ENCODE data around the gene CRYGS.
"Not testable (repeated sequence)": the region's sequence is repeated elsewhere in the genome, so short reads cannot be mapped to it uniquely, and the experiment has no call there.

CRYGS gene

GRCh38 chr3:186552408-186553031 lies 8.3 kb upstream of the CRYGS start:
- DNase-seq (ENCODE audit: low spot score) = no peak

DNA sequence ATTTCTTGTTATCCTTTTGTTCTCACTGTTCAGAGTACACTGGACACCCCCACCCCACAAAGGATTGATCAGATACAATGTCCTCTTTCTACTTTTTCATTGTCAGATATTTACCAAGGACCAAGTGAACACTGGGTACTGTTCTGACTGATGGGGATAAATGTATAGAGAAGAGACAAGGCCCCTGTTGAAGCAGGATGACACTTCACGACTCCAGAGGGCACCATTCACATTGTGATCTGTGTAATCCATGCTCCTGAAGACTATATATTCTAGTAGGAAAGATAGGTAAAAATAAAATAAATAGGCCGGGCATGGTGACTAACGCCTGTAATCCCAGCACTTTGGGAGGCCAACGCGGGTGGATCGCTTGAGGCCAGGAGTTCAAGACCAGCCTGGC lies 7.2 kb upstream of the CRYGS start:
- DNase-seq (ENCODE audit: low spot score) = no peak

GRCh38 chr3:186549497-186549896 lies 5.3 kb upstream of the CRYGS start:
- no peak for DNase-seq (ENCODE audit: low spot score)

- DNase-seq (ENCODE audit: low spot score) = no peak
Measured at GRCh38 chr3:186540835-186541226, 3.3 kb downstream of the CRYGS start.

GRCh38 chr3:186540221-186540834 lies 3.9 kb downstream of the CRYGS start:
- peak; percentile 89 for DNase-seq (ENCODE audit: low spot score)

DNA sequence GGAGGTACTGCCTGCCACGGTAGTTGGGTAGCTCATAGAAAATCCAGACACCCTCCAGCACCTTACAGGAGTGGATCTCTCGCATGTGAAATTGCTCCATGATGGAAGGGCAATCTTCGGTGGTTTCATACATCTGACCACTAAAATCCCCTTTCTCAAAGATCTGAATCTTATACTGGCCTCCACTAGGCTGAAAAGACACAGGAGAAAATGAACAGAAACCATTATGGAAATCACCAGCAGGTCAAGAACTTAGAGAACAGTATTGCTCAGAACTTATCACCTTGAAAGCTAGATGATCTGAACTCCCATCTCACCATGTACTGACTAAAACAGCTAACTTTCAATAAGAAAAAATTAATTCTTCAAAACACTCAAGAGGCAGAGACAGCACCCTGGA lies 5.4 kb downstream of the CRYGS start:
- no peak for DNase-seq (ENCODE audit: low spot score)

GRCh38 chr3:186536883-186537844 lies 7.0 kb downstream of the CRYGS start:
- DNase-seq (ENCODE audit: low spot score) = no peak

DNA sequence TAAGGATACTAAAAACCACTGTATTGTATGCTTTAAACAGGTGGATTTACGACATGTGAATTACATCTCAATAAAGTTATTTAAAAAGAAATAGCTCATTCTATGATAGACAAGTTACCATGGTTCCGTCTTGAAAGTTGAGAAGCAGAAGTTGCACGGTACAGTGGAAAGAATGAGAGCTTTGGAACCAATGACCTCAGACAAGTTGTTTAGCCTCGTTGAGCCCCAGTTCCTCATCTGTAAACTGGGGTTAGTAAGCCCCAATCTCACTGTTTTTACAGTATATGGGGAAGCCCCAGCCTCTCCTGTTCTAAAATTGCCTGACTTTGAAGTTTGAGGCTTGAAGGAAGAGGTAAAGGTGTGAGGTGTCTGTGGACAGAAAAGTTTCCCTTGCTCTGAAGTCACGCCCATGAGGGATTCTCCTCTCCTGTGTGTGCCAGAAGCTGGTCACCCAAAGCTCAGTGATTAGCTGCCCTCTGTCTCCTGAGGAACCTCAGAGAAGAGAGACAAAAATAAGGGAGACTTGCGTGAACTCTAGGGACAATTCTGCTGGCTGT lies 10.0 kb downstream of the CRYGS start:
- no peak for DNase-seq (ENCODE audit: low spot score)

- no peak for DNase-seq (ENCODE audit: low spot score)
Measured at GRCh38 chr3:186532598-186533072, 11.5 kb downstream of the CRYGS start.

DNA sequence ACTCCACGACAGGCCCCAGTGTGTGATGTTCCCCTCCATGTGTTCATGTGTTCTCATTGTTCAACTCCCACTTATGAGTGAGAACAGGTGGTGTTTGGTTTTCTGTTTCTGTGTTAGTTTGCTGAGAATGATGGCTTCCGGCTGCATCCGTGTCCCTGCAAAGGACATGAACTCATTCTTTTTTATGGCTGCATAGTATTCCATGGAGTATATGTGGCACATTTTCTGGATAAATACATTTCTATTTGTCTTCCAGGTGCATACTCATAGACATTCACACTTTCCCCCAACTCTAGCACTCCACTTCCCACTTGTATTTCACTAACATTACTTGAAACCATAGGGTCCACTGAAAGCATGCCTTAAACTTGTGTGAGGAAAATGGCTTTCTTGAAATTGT lies 12.5 kb downstream of the CRYGS start:
- not testable (repeated sequence) for DNase-seq (ENCODE audit: low spot score)

DNA sequence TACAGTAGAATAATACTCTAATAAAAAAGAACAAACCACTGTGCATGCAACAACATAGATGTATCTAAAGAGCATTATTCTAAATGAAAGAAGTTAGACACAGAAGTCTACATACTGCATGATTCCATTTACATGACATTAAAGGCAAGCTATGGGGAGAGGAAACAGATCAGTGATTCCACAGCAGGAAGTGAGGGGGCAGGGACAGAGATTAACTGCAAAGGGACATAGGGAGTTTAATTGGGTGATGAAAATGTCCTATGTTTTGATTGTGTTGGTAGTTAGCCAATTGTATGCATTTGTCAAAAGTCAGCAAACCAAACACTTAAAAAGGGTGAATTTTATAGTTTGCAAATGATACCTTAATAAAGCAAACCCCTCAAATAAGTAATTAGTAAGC lies 13.8 kb downstream of the CRYGS start:
- DNase-seq (ENCODE audit: low spot score) = no peak

DNA sequence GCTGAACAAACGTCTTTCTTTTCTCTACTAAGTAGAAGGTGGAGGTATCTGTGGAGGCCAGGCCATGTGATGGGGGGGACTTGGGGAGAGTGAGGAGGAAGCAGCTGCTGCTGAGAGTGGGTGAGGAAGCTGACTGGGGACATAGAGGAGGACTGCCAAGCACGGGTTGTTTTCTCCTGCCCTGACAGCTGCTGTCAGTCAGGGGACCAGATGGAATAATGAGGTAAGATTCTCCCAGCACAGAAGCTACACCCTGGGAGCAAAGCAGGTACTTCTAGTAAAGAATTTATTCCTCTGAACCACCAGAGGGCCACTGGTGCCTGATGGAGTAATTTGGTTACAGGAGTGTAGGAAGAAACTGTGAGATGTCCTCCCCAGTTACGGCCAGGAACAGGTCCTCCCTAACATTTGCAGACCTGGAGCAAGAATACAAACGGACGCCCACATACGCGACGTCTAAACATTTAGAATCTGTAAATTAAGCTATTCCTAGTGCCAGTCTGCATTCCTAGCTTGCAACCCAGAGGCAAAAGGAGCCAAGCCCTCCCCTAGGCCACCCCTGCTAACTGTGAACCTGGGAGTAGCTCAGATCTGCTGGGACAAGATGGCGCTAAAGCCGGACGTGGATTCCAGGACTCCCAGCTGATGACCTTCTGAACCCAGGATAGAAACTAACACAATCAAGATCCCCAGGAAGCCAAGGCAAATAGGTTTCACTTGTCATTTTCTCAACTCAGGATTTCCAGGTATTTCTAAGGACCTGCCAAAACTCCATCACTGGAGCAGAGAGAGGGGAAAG lies 14.8 kb downstream of the CRYGS start:
- DNase-seq (ENCODE audit: low spot score) = no peak

- no peak for DNase-seq (ENCODE audit: low spot score)
Measured at GRCh38 chr3:186526256-186526606, 17.9 kb downstream of the CRYGS start.

GRCh38 chr3:186525369-186526255 lies 18.6 kb downstream of the CRYGS start:
- DNase-seq (ENCODE audit: low spot score) = no peak

DNA sequence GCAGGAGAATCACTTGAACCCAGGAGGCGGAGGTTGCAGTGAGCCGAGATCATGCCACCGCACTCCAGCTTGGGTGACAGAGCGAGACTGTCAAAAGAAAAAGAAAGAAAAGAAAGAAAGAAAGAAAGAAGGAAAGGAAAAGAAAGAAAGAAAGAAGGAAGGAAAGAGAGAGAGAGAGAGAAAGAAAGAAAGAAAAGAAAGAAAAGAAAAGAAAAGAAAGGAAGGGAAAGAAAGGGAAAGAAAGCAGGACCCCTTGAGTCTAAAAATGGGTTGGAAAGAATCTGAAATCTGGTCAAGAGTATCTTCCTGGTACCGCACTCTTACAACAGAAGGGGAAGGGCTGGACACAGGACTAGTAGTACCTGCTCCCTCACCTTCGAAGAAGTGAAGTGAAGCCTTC lies 19.6 kb downstream of the CRYGS start:
- no peak for DNase-seq (ENCODE audit: low spot score)

DNA sequence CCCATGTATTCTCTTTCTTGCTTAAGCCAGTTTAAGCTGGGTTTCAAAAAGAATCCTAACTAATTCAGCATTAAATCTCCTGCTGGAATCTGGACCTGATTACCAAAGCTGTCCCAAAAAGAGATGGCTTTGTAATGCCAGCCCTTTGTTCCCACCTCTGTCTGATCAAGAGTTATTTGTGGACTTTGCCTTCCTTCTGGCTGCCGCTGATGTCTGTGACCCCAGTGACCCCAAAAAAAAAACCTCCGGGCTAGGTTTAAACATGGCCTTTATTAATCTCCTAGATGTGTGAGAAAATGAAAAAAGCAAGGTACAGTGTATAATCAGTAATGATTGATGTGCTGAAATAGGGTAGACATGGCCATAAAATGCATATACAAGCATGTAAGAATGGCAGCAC lies 20.7 kb downstream of the CRYGS start:
- no peak for DNase-seq (ENCODE audit: low spot score)

- DNase-seq (ENCODE audit: low spot score) = no peak
Measured at GRCh38 chr3:186523022-186523421, 21.2 kb downstream of the CRYGS start.

GRCh38 chr3:186520957-186521842 lies 23.0 kb downstream of the CRYGS start:
- DNase-seq (ENCODE audit: low spot score) = no peak

DNA sequence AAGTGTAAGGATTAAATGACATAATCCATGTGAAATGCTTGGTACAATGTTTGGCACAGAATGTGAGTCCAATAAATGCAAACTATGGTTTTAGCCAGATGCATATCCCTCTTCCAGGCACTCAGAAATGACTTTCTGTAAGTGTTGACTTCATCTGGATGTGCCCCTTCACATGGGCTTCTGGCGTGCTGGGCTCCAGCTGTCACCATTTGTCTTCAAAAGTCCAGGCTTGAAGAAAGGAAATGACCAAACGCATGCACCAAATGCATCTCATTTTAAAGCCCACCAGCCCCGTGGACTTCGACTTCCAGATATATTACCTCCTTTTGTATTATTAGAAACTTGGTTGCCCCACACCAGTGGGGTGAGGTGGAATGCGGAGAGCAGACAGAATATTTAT lies 23.7 kb downstream of the CRYGS start:
- no peak for DNase-seq (ENCODE audit: low spot score)

All from hematopoietic multipotent progenitor cell treated with erythropoietin and hydrocortisone succinate and interleukin-3 and kit ligand, for 17 days (in vitro differentiated cells).